Thymus (tissue), 11 donors: ENCODE measurements around the gene ZDHHC14. TPM values are rescaled to one million over a fixed set of nuclear protein-coding genes. Genes with fewer than 3 reads are reported as not detected.

Experiments used
- DNase-seq, 9 donors: peaks; one replicate each; pipeline ENCODE4 v3.0.0-alpha.2; 2013; ENCODE audit warnings: low spot score in 9 of 9, low read depth in 6 of 9, missing footprints in 1 of 9
- H3K27ac ChIP-seq, 2 donors: one replicate each; pipeline ENCODE4 v1.5.1; 2013; ENCODE audit warnings: control low read depth in 1 of 2, low read depth in 1 of 2, low read length in 1 of 2, mild to moderate bottlenecking in 1 of 2, moderate library complexity in 1 of 2
- H3K27me3 ChIP-seq, 2 donors: one replicate each; pipeline ENCODE4 v1.5.1; 2013; ENCODE audit warnings: low read length in 1 of 2; ENCODE audit not compliant: control insufficient read depth in 2 of 2, insufficient read depth in 1 of 2
- H3K36me3 ChIP-seq, 2 donors: one replicate each; pipeline ENCODE4 v1.5.1; 2013; ENCODE audit warnings: low read length in 1 of 2, mild to moderate bottlenecking in 1 of 2, moderate library complexity in 1 of 2; ENCODE audit not compliant: control insufficient read depth in 2 of 2, insufficient read depth in 2 of 2
- H3K4me1 ChIP-seq, 2 donors: one replicate each; pipeline ENCODE4 v1.5.1; 2013; ENCODE audit warnings: low read length in 2 of 2; ENCODE audit not compliant: control insufficient read depth in 2 of 2, insufficient read depth in 2 of 2
- H3K4me3 ChIP-seq, 2 donors: one replicate each; pipeline ENCODE4 v1.5.1; 2013; ENCODE audit warnings: low read length in 2 of 2, control low read depth in 1 of 2, mild to moderate bottlenecking in 1 of 2
- H3K9me3 ChIP-seq, 2 donors: one replicate each; pipeline ENCODE4 v1.5.1; 2013; ENCODE audit warnings: low read length in 1 of 2, mild to moderate bottlenecking in 1 of 2; ENCODE audit not compliant: control insufficient read depth in 2 of 2, insufficient read depth in 1 of 2
- WGBS: extraction: QIAGEN DNeasy Blood & Tissue Kit; methylation state at CpG from one replicate; pipeline ENCODE4 v1.1.7; 2013; 5-methylcytosine and 5-hydroxymethylcytosine counted together
- polyA plus RNA-seq: library from polyadenylated mRNA; stranded (reverse); fragments of 200-250 nt; gene quantifications from one replicate; pipeline ENCODE4 v1.2.3, GENCODE V29; 2013
- total RNA-seq: library from RNA; stranded (reverse); fragments of 120-200 nt; gene quantifications from one replicate; pipeline ENCODE4 v1.2.4, GENCODE V29; 2013
- donor health status: healthy.

Gene ZDHHC14
- total and polyA plus RNA-seq, 2 donors, result 3.4 to 7.5 TPM

DNA sequence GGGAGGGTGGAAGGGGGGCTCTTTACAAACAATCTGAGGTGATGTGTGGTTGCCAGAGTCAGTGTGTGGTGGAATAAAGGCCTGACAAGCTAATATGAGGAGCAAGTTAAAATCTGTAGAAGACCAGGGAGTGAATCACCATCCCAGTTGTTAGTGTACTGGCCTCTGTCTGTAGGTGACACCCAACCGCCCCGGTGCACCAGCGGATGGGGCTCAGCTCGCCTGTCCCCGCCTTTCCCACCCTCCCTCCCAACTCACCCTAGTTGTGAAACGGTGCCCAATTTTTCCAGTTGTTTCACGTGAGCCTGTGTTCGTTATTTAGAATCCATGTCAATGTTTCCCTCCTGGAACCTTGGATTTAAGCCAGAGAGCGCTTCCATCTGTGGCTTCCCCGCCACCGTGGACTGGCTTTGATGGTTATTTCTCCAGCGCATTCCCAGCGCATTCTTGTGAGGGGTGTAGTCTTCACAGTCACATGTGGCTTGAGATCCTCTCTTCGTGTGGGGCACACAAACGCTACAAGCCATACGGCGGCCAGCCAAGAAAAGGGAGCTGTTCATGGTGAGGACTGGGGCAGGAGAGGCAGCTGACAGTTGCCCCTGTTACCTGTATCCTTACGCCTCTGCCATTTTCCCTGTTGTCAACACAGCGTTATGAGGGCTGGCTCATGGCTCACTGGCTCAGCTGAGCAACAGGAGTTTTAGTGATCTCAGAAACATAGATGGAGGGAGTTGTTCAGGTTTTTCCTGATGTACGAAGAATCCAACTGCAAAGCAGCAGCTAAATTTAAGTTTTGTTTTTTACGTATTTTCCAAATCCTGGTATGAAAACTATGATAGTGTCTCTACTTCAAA lies 137.6 kb downstream of the ZDHHC14 start:
- no peak for DNase-seq
- H3K27ac ChIP-seq, result no peak overlapping the region
- 88% methylated on average over 21 of the region's 21 CpGs for WGBS
- no peak overlapping the region for H3K4me3 ChIP-seq
- H3K4me1 ChIP-seq, result peaks cover 0 to 4% of the 10 kb centered on the region in 2 donors
- H3K27me3 ChIP-seq, result no peaks in the 10 kb centered on the region
- peaks cover 0 to 2% of the 10 kb centered on the region in 2 donors for H3K9me3 ChIP-seq
- no peaks in the 10 kb centered on the region for H3K36me3 ChIP-seq

DNA sequence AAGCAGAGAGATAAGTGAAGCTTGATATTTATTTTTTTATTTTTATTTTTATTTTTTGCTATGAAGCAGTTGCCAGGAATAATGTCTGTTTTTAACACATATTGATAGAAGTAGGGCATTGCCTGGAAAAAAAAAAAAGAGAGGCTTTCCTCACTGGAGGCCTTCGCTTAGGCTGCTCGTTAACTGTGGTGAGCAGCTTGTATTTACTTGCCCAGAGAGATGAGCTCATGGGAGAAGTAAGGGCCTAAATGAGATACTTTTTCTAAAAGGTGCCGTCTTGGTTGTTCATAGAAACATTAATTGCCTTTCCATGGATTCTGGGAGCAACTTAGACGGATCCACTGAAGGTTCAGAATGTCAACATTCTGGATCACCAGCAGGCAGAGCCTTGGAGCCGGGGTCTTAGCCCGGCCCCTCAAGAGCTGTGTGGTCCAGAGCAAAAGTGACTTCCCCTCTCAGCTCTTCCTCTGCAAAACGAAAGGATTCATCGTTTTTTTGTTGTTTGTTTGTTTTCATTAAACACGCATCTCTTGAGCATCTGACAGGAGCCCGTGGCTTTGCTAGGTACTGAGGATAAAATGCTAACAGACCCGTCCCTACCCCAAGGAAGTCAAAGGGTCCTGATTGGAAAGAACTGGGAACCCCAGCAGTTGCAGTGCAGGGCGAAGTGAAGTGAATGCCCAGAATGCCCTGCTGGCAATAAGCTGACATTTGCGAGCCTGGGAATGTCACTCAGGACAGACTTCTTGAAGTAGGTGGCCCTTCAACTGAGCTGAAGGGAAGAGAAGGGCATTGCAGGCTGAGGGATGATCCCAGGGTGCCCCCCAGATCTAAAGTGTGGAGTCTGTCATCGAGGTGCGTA lies 138.5 kb downstream of the ZDHHC14 start:
- no peaks in the 10 kb centered on the region for H3K27me3 ChIP-seq
- peaks cover 0 to 4% of the 10 kb centered on the region in 2 donors for H3K4me1 ChIP-seq
- H3K9me3 ChIP-seq, result peaks cover 0 to 2% of the 10 kb centered on the region in 2 donors
- DNase-seq, result no peak
- H3K27ac ChIP-seq, result no peak overlapping the region
- H3K4me3 ChIP-seq, result no peak overlapping the region
- H3K36me3 ChIP-seq, result no peaks in the 10 kb centered on the region
- WGBS, result 95% methylated on average over 15 of the region's 15 CpGs

DNA sequence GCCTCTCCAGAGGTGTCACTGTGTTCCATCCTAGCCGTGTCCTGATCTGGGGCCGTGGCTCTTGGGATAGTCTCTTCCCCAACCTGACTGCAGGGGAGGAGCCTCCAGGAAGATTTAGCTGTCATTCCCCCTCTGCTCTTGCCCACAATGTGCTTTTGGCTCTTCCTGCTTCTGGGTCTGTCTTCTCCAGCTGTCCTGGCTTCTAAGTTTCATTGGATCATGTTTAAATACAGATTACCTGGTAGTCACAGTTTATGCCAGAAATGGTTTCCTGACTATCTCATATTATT lies 139.1 kb downstream of the ZDHHC14 start:
- DNase-seq, result no peak
- Histone ChIP-seq H3K27ac (no peak overlapping the region), H3K27me3 (no peaks in the 10 kb centered on the region), H3K4me1 (peaks cover 0 to 4% of the 10 kb centered on the region in 2 donors), H3K4me3 (no peak overlapping the region), H3K9me3 (peaks cover 0 to 2% of the 10 kb centered on the region in 2 donors), H3K36me3 (no peaks in the 10 kb centered on the region)
- 96% methylated on average over 2 of the region's 2 CpGs for WGBS

DNA sequence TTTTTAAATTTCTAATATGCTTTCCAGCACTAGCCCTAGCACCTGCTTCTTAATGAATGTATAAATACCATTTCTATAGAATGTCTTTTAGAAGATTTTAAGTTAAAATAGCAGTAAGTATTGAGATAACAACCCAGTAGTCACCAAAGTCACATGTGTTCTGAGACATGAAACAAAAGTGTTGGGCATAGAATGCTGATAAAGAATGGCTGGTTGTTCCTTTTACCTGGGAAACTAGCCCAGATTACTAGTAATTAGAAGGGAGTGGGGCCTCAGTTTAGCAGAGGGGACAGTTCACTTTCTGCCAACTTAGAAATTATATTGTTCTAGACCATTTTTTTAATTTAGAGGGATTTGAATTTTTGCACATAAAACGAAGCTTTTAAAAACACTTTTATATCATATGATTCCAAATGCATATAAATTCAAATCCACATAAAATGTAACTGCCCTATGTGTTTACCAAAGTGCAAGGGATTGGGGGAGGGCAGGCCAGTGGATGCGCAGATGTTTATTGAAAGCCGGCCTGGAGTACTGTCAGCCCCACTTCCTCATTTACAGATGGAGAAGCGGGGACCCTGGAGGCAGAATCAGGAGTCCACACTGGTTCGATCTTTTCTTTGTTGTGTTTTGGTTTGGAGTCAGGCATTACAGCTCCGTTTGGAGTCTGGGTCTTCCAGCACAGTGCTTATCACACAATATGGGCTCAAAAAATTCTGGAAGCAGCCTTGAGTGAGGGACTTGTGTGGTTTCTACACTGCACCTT lies 139.8 kb downstream of the ZDHHC14 start:
- no peak overlapping the region for H3K27ac ChIP-seq
- H3K4me1 ChIP-seq, result peaks cover 0 to 4% of the 10 kb centered on the region in 2 donors
- no peaks in the 10 kb centered on the region for H3K36me3 ChIP-seq
- DNase-seq, result no peak
- no peaks in the 10 kb centered on the region for H3K27me3 ChIP-seq
- 85% methylated on average over 6 of the region's 6 CpGs for WGBS
- no peak overlapping the region for H3K4me3 ChIP-seq
- H3K9me3 ChIP-seq, result peaks cover 0 to 2% of the 10 kb centered on the region in 2 donors

DNA sequence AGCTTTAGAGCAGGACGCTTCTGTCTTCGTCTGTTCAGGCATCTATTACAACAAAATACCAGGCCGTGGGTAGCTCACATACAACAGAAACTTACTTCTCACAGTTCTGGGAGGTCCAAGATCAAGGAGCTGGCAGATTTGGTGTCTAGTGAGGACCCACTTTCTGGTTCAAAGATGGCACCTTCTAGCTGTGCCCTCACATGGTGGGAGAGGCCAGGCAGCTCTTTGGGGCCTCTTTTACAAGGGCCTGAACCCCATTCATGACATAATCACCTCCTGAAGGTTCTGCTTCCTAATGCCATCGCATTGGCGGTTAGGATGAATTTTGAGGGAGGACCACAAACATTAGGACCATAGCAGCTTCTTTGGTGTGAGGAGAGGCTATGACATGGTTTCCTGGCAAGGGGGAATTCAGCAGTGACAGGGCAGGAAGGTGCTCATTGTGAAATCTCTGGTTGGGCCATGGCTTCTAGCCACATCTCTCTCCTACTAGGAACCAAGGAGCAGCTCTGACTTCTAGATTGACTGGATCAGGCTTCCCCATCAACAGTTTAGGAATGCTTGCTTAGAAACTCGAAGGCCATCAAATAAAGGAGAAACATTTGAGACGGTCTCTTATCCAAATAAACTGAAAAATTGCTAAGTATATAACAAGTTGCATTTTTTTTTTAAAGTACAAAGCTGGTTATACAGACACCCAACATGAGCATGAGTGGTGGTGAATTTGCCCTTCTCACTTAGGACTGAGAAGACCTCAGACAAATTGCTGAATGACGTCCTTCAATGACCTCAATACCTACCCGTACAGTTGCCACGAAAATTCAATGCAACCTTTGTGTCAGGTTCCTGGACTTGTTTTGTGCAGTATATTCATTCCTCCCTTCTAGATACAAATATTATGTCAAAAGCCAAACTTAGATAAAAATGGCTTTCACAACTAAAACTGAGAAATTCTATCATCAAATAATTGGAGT lies 140.7 kb downstream of the ZDHHC14 start:
- Histone ChIP-seq H3K4me1 (peaks cover 0 to 4% of the 10 kb centered on the region in 2 donors), H3K36me3 (no peaks in the 10 kb centered on the region), H3K4me3 (no peak overlapping the region), H3K27ac (no peak overlapping the region), H3K27me3 (no peaks in the 10 kb centered on the region), H3K9me3 (peaks cover 0 to 2% of the 10 kb centered on the region in 2 donors)
- no peak for DNase-seq
- WGBS, result 94% methylated on average over 10 of the region's 10 CpGs

DNA sequence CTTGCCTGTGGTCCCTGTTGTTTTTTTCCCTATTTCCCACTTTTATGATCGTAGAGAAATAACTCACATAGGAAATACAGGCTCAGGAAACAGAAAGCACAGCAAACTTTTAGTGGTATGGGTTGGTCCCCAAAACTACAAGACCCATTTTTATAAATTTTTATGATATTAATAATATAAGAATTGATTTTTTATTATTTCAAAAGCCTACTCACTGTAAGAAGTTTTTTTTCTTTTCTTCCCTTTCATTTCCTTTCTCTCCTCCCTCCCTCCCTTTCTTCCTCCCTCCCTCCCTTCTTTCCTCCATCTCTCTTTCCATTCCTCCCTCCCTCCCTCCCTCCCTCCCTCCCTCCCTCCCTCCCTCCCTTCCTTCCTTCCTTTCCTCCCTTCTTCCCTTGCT lies 141.5 kb downstream of the ZDHHC14 start:
- no peaks in the 10 kb centered on the region for H3K27me3 ChIP-seq
- no peaks in the 10 kb centered on the region for H3K36me3 ChIP-seq
- H3K27ac ChIP-seq, result no peak overlapping the region
- peaks cover 0 to 2% of the 10 kb centered on the region in 2 donors for H3K9me3 ChIP-seq
- no peak for DNase-seq
- H3K4me3 ChIP-seq, result no peak overlapping the region
- 99% methylated on average over 1 of the region's 1 CpG for WGBS
- peaks cover 0 to 9% of the 10 kb centered on the region in 2 donors for H3K4me1 ChIP-seq

DNA sequence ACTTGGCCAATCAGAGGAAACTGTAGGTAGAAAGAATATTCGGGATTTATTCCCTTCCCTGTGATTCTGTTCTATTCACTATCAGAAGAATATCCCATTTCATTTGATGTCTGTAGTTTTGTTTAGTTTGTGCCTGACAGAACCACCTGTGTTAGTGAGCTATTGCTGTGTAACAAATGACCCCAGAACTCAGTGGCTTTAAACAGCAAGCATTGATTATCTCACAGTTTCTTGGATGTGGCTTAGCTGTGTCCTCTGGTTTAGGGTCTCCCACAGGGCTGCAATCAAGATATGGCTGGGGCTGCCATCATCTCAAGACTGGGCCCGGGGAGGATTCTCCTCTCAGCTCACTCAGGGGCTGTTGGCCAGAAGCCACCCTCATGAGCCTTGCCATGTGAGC lies 143.7 kb downstream of the ZDHHC14 start:
- Histone ChIP-seq H3K27me3 (no peaks in the 10 kb centered on the region), H3K36me3 (no peaks in the 10 kb centered on the region), H3K4me1 (peaks cover 0 to 8% of the 10 kb centered on the region in 2 donors), H3K9me3 (no peaks in the 10 kb centered on the region), H3K4me3 (no peak overlapping the region), H3K27ac (no peak overlapping the region)
- no peak for DNase-seq
- 98% methylated on average over 2 of the region's 2 CpGs for WGBS

DNA sequence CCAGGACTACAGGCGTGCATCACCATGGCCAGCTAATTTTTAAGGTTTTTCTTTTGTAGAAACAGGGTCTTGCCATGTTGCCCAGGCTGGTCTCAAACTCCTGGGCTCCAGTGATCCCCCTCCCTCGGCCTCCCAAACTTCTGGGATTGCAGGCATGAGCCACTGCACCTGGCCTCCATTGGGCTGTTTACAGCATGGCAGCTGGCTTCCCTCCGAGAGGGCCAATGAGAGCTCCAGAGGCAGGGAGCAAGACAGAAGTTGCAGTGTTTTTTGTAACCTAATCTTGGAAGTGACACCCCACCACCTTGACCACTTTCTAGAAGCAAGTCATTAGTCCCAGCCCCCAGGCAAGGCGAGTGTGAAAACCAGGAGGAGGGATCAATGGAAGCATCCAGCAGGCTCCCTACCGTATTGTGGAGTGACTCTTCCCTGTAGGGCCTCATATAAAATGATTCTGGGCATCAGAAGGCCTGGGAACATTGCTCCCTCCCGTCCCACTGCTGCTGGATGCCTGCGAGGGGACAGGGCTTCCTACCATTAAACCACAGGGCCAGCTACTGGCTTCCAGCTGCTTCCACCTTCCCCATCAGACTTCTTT lies 144.4 kb downstream of the ZDHHC14 start:
- no peak overlapping the region for H3K27ac ChIP-seq
- H3K9me3 ChIP-seq, result no peaks in the 10 kb centered on the region
- H3K27me3 ChIP-seq, result no peaks in the 10 kb centered on the region
- no peak overlapping the region for H3K4me3 ChIP-seq
- DNase-seq, result no peak
- no peaks in the 10 kb centered on the region for H3K36me3 ChIP-seq
- WGBS, result 98% methylated on average over 7 of the region's 7 CpGs
- H3K4me1 ChIP-seq, result peaks cover 0 to 8% of the 10 kb centered on the region in 2 donors
